Measurements from ENCODE around the gene PPIL1.

Gene PPIL1

GRCh38 chr6:36863670-36864540 is 10.7 kb downstream of the PPIL1 start:
- no peak overlapping the region for H3K27ac ChIP-seq (ENCODE audit: low read depth, low read length)
- H3K27me3 ChIP-seq (ENCODE audit: control insufficient read depth, insufficient read depth, low read length), result no peaks in the 10 kb centered on the region
- H3K9ac ChIP-seq (ENCODE audit: low read length), result no peak overlapping the region
- H3K9me3 ChIP-seq (ENCODE audit: control insufficient read depth, insufficient read depth, low read depth, low read length), result no peaks in the 10 kb centered on the region
- no peak overlapping the region for H3K4me3 ChIP-seq (ENCODE audit: low read depth, low read length)
- peaks cover 4% of the 10 kb centered on the region for H3K4me1 ChIP-seq (ENCODE audit: control insufficient read depth, insufficient read depth, low read length)
- peaks cover 59% of the 10 kb centered on the region for H3K36me3 ChIP-seq (ENCODE audit: control insufficient read depth, insufficient read depth, low read length)

GRCh38 chr6:36862848-36863382 is 11.7 kb downstream of the PPIL1 start:
- no peak overlapping the region for H3K9ac ChIP-seq (ENCODE audit: low read length)
- H3K4me3 ChIP-seq (ENCODE audit: low read depth, low read length), result no peak overlapping the region
- peaks cover 12% of the 10 kb centered on the region for H3K4me1 ChIP-seq (ENCODE audit: control insufficient read depth, insufficient read depth, low read length)
- H3K27me3 ChIP-seq (ENCODE audit: control insufficient read depth, insufficient read depth, low read length), result no peaks in the 10 kb centered on the region
- H3K9me3 ChIP-seq (ENCODE audit: control insufficient read depth, insufficient read depth, low read depth, low read length), result no peaks in the 10 kb centered on the region
- peaks cover 59% of the 10 kb centered on the region for H3K36me3 ChIP-seq (ENCODE audit: control insufficient read depth, insufficient read depth, low read length)
- no peak overlapping the region for H3K27ac ChIP-seq (ENCODE audit: low read depth, low read length)

- Histone ChIP-seq H3K4me3 (ENCODE audit: low read depth, low read length) (no peak overlapping the region), H3K27ac (ENCODE audit: low read depth, low read length) (no peak overlapping the region), H3K36me3 (ENCODE audit: control insufficient read depth, insufficient read depth, low read length) (peaks cover 58% of the 10 kb centered on the region), H3K4me1 (ENCODE audit: control insufficient read depth, insufficient read depth, low read length) (peaks cover 12% of the 10 kb centered on the region), H3K27me3 (ENCODE audit: control insufficient read depth, insufficient read depth, low read length) (no peaks in the 10 kb centered on the region), H3K9ac (ENCODE audit: low read length) (no peak overlapping the region), H3K9me3 (ENCODE audit: control insufficient read depth, insufficient read depth, low read depth, low read length) (no peaks in the 10 kb centered on the region)
Measured at GRCh38 chr6:36862164-36862847, 12.3 kb downstream of the PPIL1 start.

- Histone ChIP-seq H3K4me1 (ENCODE audit: control insufficient read depth, insufficient read depth, low read length) (peaks cover 12% of the 10 kb centered on the region), H3K9ac (ENCODE audit: low read length) (no peak overlapping the region), H3K36me3 (ENCODE audit: control insufficient read depth, insufficient read depth, low read length) (peaks cover 53% of the 10 kb centered on the region), H3K27me3 (ENCODE audit: control insufficient read depth, insufficient read depth, low read length) (no peaks in the 10 kb centered on the region), H3K4me3 (ENCODE audit: low read depth, low read length) (no peak overlapping the region), H3K9me3 (ENCODE audit: control insufficient read depth, insufficient read depth, low read depth, low read length) (no peaks in the 10 kb centered on the region), H3K27ac (ENCODE audit: low read depth, low read length) (no peak overlapping the region)
Measured at GRCh38 chr6:36860126-36860525, 14.5 kb downstream of the PPIL1 start.

GRCh38 chr6:36858407-36858981 is 16.1 kb downstream of the PPIL1 start:
- H3K4me3 ChIP-seq (ENCODE audit: low read depth, low read length), result peak overlapping the region; percentile 9; the same call in 1 of the 2 replicates
- peaks cover 55% of the 10 kb centered on the region for H3K36me3 ChIP-seq (ENCODE audit: control insufficient read depth, insufficient read depth, low read length)
- H3K27ac ChIP-seq (ENCODE audit: low read depth, low read length), result peak overlapping the region; percentile 11; the same call in 1 of the 2 replicates
- H3K9ac ChIP-seq (ENCODE audit: low read length), result no peak overlapping the region
- peaks cover 12% of the 10 kb centered on the region for H3K4me1 ChIP-seq (ENCODE audit: control insufficient read depth, insufficient read depth, low read length)
- H3K27me3 ChIP-seq (ENCODE audit: control insufficient read depth, insufficient read depth, low read length), result no peaks in the 10 kb centered on the region
- no peaks in the 10 kb centered on the region for H3K9me3 ChIP-seq (ENCODE audit: control insufficient read depth, insufficient read depth, low read depth, low read length)

GRCh38 chr6:36857325-36857724 is 17.3 kb downstream of the PPIL1 start:
- no peak overlapping the region for H3K9ac ChIP-seq (ENCODE audit: low read length)
- H3K4me1 ChIP-seq (ENCODE audit: control insufficient read depth, insufficient read depth, low read length), result peaks cover 12% of the 10 kb centered on the region
- no peaks in the 10 kb centered on the region for H3K27me3 ChIP-seq (ENCODE audit: control insufficient read depth, insufficient read depth, low read length)
- H3K9me3 ChIP-seq (ENCODE audit: control insufficient read depth, insufficient read depth, low read depth, low read length), result no peaks in the 10 kb centered on the region
- H3K36me3 ChIP-seq (ENCODE audit: control insufficient read depth, insufficient read depth, low read length), result peaks cover 55% of the 10 kb centered on the region
- no peak overlapping the region for H3K27ac ChIP-seq (ENCODE audit: low read depth, low read length)
- no peak overlapping the region for H3K4me3 ChIP-seq (ENCODE audit: low read depth, low read length)

GRCh38 chr6:36856277-36856676 is 18.3 kb downstream of the PPIL1 start:
- H3K27me3 ChIP-seq (ENCODE audit: control insufficient read depth, insufficient read depth, low read length), result no peaks in the 10 kb centered on the region
- peaks cover 12% of the 10 kb centered on the region for H3K4me1 ChIP-seq (ENCODE audit: control insufficient read depth, insufficient read depth, low read length)
- no peak overlapping the region for H3K27ac ChIP-seq (ENCODE audit: low read depth, low read length)
- no peak overlapping the region for H3K4me3 ChIP-seq (ENCODE audit: low read depth, low read length)
- H3K36me3 ChIP-seq (ENCODE audit: control insufficient read depth, insufficient read depth, low read length), result peaks cover 55% of the 10 kb centered on the region
- no peaks in the 10 kb centered on the region for H3K9me3 ChIP-seq (ENCODE audit: control insufficient read depth, insufficient read depth, low read depth, low read length)
- no peak overlapping the region for H3K9ac ChIP-seq (ENCODE audit: low read length)

- peaks cover 55% of the 10 kb centered on the region for H3K36me3 ChIP-seq (ENCODE audit: control insufficient read depth, insufficient read depth, low read length)
Measured at GRCh38 chr6:36855750-36856149, 18.9 kb downstream of the PPIL1 start.

GRCh38 chr6:36853325-36853724 is 21.3 kb downstream of the PPIL1 start:
- H3K36me3 ChIP-seq (ENCODE audit: control insufficient read depth, insufficient read depth, low read length), result peaks cover 51% of the 10 kb centered on the region
- no peak overlapping the region for H3K4me3 ChIP-seq (ENCODE audit: low read depth, low read length)

More at GRCh38 chr6:36855750-36856149, 18.9 kb downstream of the PPIL1 start:
- H3K4me3 ChIP-seq (ENCODE audit: low read depth, low read length), result no peak overlapping the region
- no peak overlapping the region for H3K9ac ChIP-seq (ENCODE audit: low read length)
- H3K27me3 ChIP-seq (ENCODE audit: control insufficient read depth, insufficient read depth, low read length), result no peaks in the 10 kb centered on the region
- no peaks in the 10 kb centered on the region for H3K9me3 ChIP-seq (ENCODE audit: control insufficient read depth, insufficient read depth, low read depth, low read length)
- no peak overlapping the region for H3K27ac ChIP-seq (ENCODE audit: low read depth, low read length)
- peaks cover 12% of the 10 kb centered on the region for H3K4me1 ChIP-seq (ENCODE audit: control insufficient read depth, insufficient read depth, low read length)

GRCh38 chr6:36852481-36853147 is 22.0 kb downstream of the PPIL1 start:
- no peak overlapping the region for H3K27ac ChIP-seq (ENCODE audit: low read depth, low read length)
- H3K4me3 ChIP-seq (ENCODE audit: low read depth, low read length), result no peak overlapping the region
- H3K27me3 ChIP-seq (ENCODE audit: control insufficient read depth, insufficient read depth, low read length), result no peaks in the 10 kb centered on the region
- no peaks in the 10 kb centered on the region for H3K9me3 ChIP-seq (ENCODE audit: control insufficient read depth, insufficient read depth, low read depth, low read length)
- H3K9ac ChIP-seq (ENCODE audit: low read length), result no peak overlapping the region
- H3K4me1 ChIP-seq (ENCODE audit: control insufficient read depth, insufficient read depth, low read length), result peaks cover 20% of the 10 kb centered on the region
- peaks cover 49% of the 10 kb centered on the region for H3K36me3 ChIP-seq (ENCODE audit: control insufficient read depth, insufficient read depth, low read length)

More at GRCh38 chr6:36853325-36853724, 21.3 kb downstream of the PPIL1 start:
- H3K27me3 ChIP-seq (ENCODE audit: control insufficient read depth, insufficient read depth, low read length), result no peaks in the 10 kb centered on the region
- peaks cover 19% of the 10 kb centered on the region for H3K4me1 ChIP-seq (ENCODE audit: control insufficient read depth, insufficient read depth, low read length)
- no peak overlapping the region for H3K9ac ChIP-seq (ENCODE audit: low read length)
- no peaks in the 10 kb centered on the region for H3K9me3 ChIP-seq (ENCODE audit: control insufficient read depth, insufficient read depth, low read depth, low read length)
- no peak overlapping the region for H3K27ac ChIP-seq (ENCODE audit: low read depth, low read length)

Data from HUES6 (cell line).